Activated effector memory CD4-positive, alpha-beta T cell treated with anti-CD3 and anti-CD28 coated beads, Interleukin-2, amount 50 U/mL, for 16 hours (primary cell): ENCODE data around the gene ENTPD5.
"Not testable (repeated sequence)": the region's sequence is repeated elsewhere in the genome, so short reads cannot be mapped to it uniquely, and the experiment has no call there.

Source experiments
- DNase-seq: peaks from one replicate; pipeline ENCODE4 v3.0.0-alpha.2; 2020

ENTPD5 gene

GRCh38 chr14:74018586-74019407, at the start of gene ENTPD5, which contains the start of gene BBOF1:
Gene ENTPD5, minus strand, starts transcription at chr14:74019288. Its CDS starts 31,186 bp downstream, at chr14:73988102.
Gene BBOF1, plus strand, starts transcription at chr14:74019349. Its CDS starts 130 bp downstream, at chr14:74019479.
- DNase-seq = peak; percentile 94

- no peak for DNase-seq
Measured at GRCh38 chr14:74065746-74066575, 46.9 kb upstream of the ENTPD5 start.

GRCh38 chr14:74064883-74065282, 45.8 kb upstream of the ENTPD5 start:
- no peak for DNase-seq

- DNase-seq = no peak
Measured at GRCh38 chr14:74064426-74064825, 45.3 kb upstream of the ENTPD5 start.

- DNase-seq = no peak
Measured at GRCh38 chr14:74062809-74063150, 43.7 kb upstream of the ENTPD5 start.

GRCh38 chr14:74049876-74050495, 30.9 kb upstream of the ENTPD5 start:
- no peak for DNase-seq

- no peak for DNase-seq
Measured at GRCh38 chr14:74048281-74048680, 29.2 kb upstream of the ENTPD5 start.

GRCh38 chr14:74045522-74045921, 26.4 kb upstream of the ENTPD5 start:
- DNase-seq = no peak

- DNase-seq = no peak
Measured at GRCh38 chr14:74042296-74042695, 23.2 kb upstream of the ENTPD5 start.

- no peak for DNase-seq
Measured at GRCh38 chr14:74038020-74038859, 19.2 kb upstream of the ENTPD5 start.

- DNase-seq = no peak
Measured at GRCh38 chr14:74035556-74035955, 16.5 kb upstream of the ENTPD5 start.

- no peak for DNase-seq
Measured at GRCh38 chr14:74034572-74034971, 15.5 kb upstream of the ENTPD5 start.

- DNase-seq = no peak
Measured at GRCh38 chr14:74029136-74029535, 10.0 kb upstream of the ENTPD5 start.

- no peak for DNase-seq
Measured at GRCh38 chr14:74022346-74022745, 3.3 kb upstream of the ENTPD5 start.

- DNase-seq = no peak
Measured at GRCh38 chr14:74019408-74020137, 485 bp upstream of the ENTPD5 start.

GRCh38 chr14:74018174-74018585, 908 bp downstream of the ENTPD5 start:
- no peak for DNase-seq

- DNase-seq = no peak
Measured at GRCh38 chr14:74015963-74016362, 3.1 kb downstream of the ENTPD5 start.

GRCh38 chr14:74015176-74015575, 3.9 kb downstream of the ENTPD5 start:
- DNase-seq = no peak

- DNase-seq = no peak
Measured at GRCh38 chr14:74014299-74014698, 4.8 kb downstream of the ENTPD5 start.

- no peak for DNase-seq
Measured at GRCh38 chr14:74008843-74009499, 10.1 kb downstream of the ENTPD5 start.

- DNase-seq = not testable (repeated sequence)
Measured at GRCh38 chr14:74005664-74006063, 13.4 kb downstream of the ENTPD5 start.
